ENCODE data around the gene AFTPH. TPM values are rescaled to one million over a fixed set of nuclear protein-coding genes. Genes with fewer than 3 reads are reported as not detected.

AFTPH gene
- total RNA-seq, 4 donors from 2014 or later: 27.7 to 50.3 (median 38.1) TPM

DNA sequence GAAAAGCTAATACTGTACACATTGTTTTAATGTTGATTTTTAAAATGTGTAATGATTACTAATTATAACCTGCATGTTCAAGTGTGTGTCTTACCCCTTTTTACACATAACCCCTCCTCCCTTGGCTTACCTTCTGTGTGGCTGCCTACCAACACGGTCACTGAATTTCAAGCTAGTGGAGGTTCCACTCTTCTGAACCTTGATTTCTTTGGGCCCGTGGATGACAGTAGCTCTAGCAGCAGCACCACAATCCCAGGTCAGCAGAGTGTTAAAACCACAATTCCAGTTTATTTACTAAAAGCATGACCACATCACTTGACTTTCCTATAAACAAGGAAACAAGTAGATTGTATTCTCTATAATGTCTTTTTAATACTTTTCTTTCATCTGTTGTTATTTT lies 56.9 kb downstream of the AFTPH start:
- TF ChIP-seq, protein P1, sequence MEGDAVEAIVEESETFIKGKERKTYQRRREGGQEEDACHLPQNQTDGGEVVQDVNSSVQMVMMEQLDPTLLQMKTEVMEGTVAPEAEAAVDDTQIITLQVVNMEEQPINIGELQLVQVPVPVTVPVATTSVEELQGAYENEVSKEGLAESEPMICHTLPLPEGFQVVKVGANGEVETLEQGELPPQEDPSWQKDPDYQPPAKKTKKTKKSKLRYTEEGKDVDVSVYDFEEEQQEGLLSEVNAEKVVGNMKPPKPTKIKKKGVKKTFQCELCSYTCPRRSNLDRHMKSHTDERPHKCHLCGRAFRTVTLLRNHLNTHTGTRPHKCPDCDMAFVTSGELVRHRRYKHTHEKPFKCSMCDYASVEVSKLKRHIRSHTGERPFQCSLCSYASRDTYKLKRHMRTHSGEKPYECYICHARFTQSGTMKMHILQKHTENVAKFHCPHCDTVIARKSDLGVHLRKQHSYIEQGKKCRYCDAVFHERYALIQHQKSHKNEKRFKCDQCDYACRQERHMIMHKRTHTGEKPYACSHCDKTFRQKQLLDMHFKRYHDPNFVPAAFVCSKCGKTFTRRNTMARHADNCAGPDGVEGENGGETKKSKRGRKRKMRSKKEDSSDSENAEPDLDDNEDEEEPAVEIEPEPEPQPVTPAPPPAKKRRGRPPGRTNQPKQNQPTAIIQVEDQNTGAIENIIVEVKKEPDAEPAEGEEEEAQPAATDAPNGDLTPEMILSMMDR (IDR thresholded peaks at IDR 0.05): no peak
- TF ChIP-seq POLR2A (IDR thresholded peaks at IDR 0.05) (no peak), EP300 (IDR thresholded peaks at IDR 0.05) (no peak)
- Histone ChIP-seq H3K4me3 (no peak overlapping the region), H3K36me3 (peaks cover 0 to 49% (median 0%) of the 10 kb centered on the region in 3 donors), H3K9me3 (no peaks in the 10 kb centered on the region), H3K4me1 (no peaks in the 10 kb centered on the region), H3K27me3 (no peaks in the 10 kb centered on the region), H3K27ac (no peak overlapping the region)
- DNase-seq (ENCODE audit: low spot score in 2 of 2): no peak
- WGBS, 2 donors: 78 to 86% methylated on average over 2 of the region's 2 CpGs

GRCh38 chr2:64581777-64582539 lies 57.8 kb downstream of the AFTPH start:
- WGBS, 2 donors: 95% methylated on average over 1 of the region's 1 CpG
- no peaks in the 10 kb centered on the region for H3K27me3 ChIP-seq
- H3K4me3 ChIP-seq: no peak overlapping the region
- no peak overlapping the region for H3K27ac ChIP-seq
- no peaks in the 10 kb centered on the region for H3K9me3 ChIP-seq
- peaks cover 0 to 46% (median 0%) of the 10 kb centered on the region in 3 donors for H3K36me3 ChIP-seq
- TF ChIP-seq EP300 (IDR thresholded peaks at IDR 0.05): no peak
- TF ChIP-seq, protein P1 (IDR thresholded peaks at IDR 0.05): no peak
- no peak for TF ChIP-seq POLR2A (IDR thresholded peaks at IDR 0.05)
- DNase-seq (ENCODE audit: low spot score in 2 of 2): no peak
- peaks cover 0 to under 1% (median 0%) of the 10 kb centered on the region in 4 donors for H3K4me1 ChIP-seq

GRCh38 chr2:64582774-64583340 lies 58.7 kb downstream of the AFTPH start:
- WGBS, 2 donors: 62 to 72% methylated on average over 5 of the region's 5 CpGs
- peaks cover 0 to 6% (median 2%) of the 10 kb centered on the region in 4 donors for H3K4me1 ChIP-seq
- no peaks in the 10 kb centered on the region for H3K27me3 ChIP-seq
- DNase-seq (ENCODE audit: low spot score in 2 of 2): no peak
- no peaks in the 10 kb centered on the region for H3K9me3 ChIP-seq
- H3K27ac ChIP-seq: no peak overlapping the region
- H3K4me3 ChIP-seq: no peak overlapping the region
- H3K36me3 ChIP-seq: peaks cover 0 to 40% (median 0%) of the 10 kb centered on the region in 3 donors
- TF ChIP-seq, protein P1 (IDR thresholded peaks at IDR 0.05): no peak
- no peak for TF ChIP-seq EP300 (IDR thresholded peaks at IDR 0.05)
- TF ChIP-seq POLR2A (IDR thresholded peaks at IDR 0.05): no peak

- peaks cover 0 to 6% (median 2%) of the 10 kb centered on the region in 4 donors for H3K4me1 ChIP-seq
- TF ChIP-seq, protein P1 (IDR thresholded peaks at IDR 0.05): no peak
- TF ChIP-seq EP300 (IDR thresholded peaks at IDR 0.05) (no peak), POLR2A (IDR thresholded peaks at IDR 0.05) (no peak)
- no peak for DNase-seq (ENCODE audit: low spot score in 2 of 2)
- H3K27ac ChIP-seq: no peak overlapping the region
- no peak overlapping the region for H3K4me3 ChIP-seq
- 84 to 87% methylated on average over 4 of the region's 4 CpGs for WGBS, 2 donors
- H3K27me3 ChIP-seq: no peaks in the 10 kb centered on the region
- H3K9me3 ChIP-seq: no peaks in the 10 kb centered on the region
- H3K36me3 ChIP-seq: peaks cover 0 to 46% (median 1%) of the 10 kb centered on the region in 3 donors
These were observed 61.9 kb downstream of the AFTPH start for GRCh38 chr2:64586054-64586453.

GRCh38 chr2:64586883-64587481 lies 62.9 kb downstream of the AFTPH start:
- 48 to 52% methylated on average over 6 of the region's 6 CpGs for WGBS, 2 donors
- no peaks in the 10 kb centered on the region for H3K27me3 ChIP-seq
- DNase-seq (ENCODE audit: low spot score in 2 of 2): no peak
- peaks cover 0 to 6% (median 2%) of the 10 kb centered on the region in 4 donors for H3K4me1 ChIP-seq
- no peak for TF ChIP-seq POLR2A (IDR thresholded peaks at IDR 0.05)
- TF ChIP-seq, protein P1 (IDR thresholded peaks at IDR 0.05): peak; percentile 46 to 73 (median 51)
- H3K9me3 ChIP-seq: no peaks in the 10 kb centered on the region
- H3K27ac ChIP-seq: no peak overlapping the region
- peaks cover 0 to 55% (median 5%) of the 10 kb centered on the region in 3 donors for H3K36me3 ChIP-seq
- H3K4me3 ChIP-seq: no peak overlapping the region
